HL-60 (cell line): ENCODE measurements around the gene NUDT15.

Source experiments
- DNase-seq, 2 experiments: peaks; one replicate each; pipeline ENCODE4 v3.0.0-alpha.2; 2010 to 2020; ENCODE audit warnings: low read depth in 1 of 2, low spot score in 1 of 2
- H3K27ac ChIP-seq: fragments of 250-450 bp; sonication (Bioruptor Pico); replicated peaks from 2 replicates; pipeline ENCODE4 v1.5.1; 2020; ENCODE audit warnings: mild to moderate bottlenecking, moderate library complexity
- H3K27me3 ChIP-seq: fragments of 250-450 bp; sonication (Bioruptor Pico); 2 replicates; pipeline ENCODE4 v1.5.1; 2021; ENCODE audit warnings: mild to moderate bottlenecking, moderate library complexity; ENCODE audit not compliant: insufficient read depth, poor library complexity, severe bottlenecking
- H3K4me3 ChIP-seq: replicated peaks from 2 replicates; pipeline ENCODE4 v1.5.1; 2011; ENCODE audit warnings: mild to moderate bottlenecking, control low read depth, low read length; ENCODE audit not compliant: insufficient read depth
- CTCF ChIP-seq: IDR thresholded peaks from one replicate; pipeline ENCODE4 v1.5.1; 2011; ENCODE audit warnings: low read length, control low read depth, inconsistent platforms; ENCODE audit not compliant: insufficient read depth
- GABPA ChIP-seq: IDR thresholded peaks from 2 replicates; pipeline ENCODE4 v1.6.1; 2012; ENCODE audit warnings: low read depth
- POLR2AphosphoS5 ChIP-seq: IDR thresholded peaks from 2 replicates; pipeline ENCODE4 v1.6.1; 2012; ENCODE audit warnings: low read depth
- SPI1 ChIP-seq: IDR thresholded peaks from 2 replicates; pipeline ENCODE4 v1.6.1; 2012; ENCODE audit warnings: low read depth, mild to moderate bottlenecking, borderline replicate concordance
- TF ChIP-seq, protein P1 (sequence below): IDR thresholded peaks from 2 replicates; pipeline ENCODE4 v1.6.1; 2012; ENCODE audit warnings: low read depth; ENCODE audit not compliant: insufficient replicate concordance

Gene NUDT15

DNA sequence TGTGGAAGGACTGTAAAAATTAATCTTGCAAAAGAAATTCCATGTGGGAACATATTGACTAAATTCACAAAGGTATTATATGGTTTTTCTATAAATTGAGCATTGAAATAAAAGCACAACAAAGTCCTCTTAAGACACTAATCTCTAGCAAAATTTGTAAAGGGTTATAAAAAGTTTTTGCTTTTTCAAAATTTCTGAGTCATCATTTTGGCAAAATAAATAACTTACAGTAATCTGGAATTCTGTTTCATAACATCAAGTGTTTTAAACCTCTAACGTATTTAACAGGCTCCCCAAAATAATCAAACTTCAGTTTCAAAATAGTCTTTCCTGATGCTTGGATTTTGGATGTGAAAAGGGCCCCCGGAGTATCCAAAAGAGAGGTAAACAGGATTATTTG lies 31.4 kb downstream of the NUDT15 start:
- H3K27ac ChIP-seq: no peak overlapping the region
- no peak for DNase-seq
- H3K27me3 ChIP-seq: no peaks in the 10 kb centered on the region
- TF ChIP-seq POLR2AphosphoS5: no peak
- TF ChIP-seq SPI1: no peak
- no peak overlapping the region for H3K4me3 ChIP-seq

DNA sequence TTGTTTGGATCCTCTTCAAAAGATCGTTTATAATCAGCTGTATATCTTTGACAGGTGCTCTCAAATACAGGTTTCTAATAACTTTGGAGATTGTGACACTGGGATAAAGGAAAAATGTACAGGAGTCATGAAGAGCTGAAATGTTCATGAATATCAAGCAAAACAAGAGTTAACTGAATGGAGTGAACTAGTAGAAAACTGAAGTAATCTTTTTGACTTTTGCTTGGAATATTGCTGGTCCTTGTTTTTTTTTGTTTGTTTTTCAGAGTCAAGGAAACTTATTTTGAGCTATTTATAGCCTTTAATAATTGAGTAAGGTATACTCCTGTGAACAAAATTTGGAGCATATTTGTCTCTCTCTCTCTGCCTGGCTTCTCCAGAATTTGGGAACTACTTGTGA lies 32.0 kb downstream of the NUDT15 start:
- no peak for DNase-seq
- no peak overlapping the region for H3K27ac ChIP-seq
- H3K4me3 ChIP-seq: no peak overlapping the region
- no peaks in the 10 kb centered on the region for H3K27me3 ChIP-seq
- TF ChIP-seq POLR2AphosphoS5: no peak
- TF ChIP-seq GABPA: no peak
- no peak for TF ChIP-seq SPI1

DNA sequence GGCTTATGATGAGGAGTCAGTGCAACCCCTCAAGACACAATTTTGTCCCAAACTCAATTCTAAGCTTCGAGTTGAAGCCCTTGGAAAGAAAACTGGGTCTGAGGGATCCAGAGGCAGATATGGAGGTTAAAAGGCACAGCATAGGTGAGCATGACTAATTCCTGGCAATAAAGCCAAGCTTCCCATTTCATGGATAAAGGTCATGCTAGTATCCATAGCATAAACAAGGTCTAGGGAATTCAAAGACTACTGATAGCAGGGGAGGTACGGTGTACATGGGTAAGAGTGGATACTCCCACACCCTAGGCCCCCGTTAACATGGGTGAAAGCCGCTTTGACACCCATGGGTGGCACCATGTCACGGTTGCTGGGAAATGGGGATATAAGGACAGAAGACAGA lies 33.4 kb downstream of the NUDT15 start:
- H3K27me3 ChIP-seq: no peaks in the 10 kb centered on the region
- DNase-seq: no peak
- TF ChIP-seq, protein P1, sequence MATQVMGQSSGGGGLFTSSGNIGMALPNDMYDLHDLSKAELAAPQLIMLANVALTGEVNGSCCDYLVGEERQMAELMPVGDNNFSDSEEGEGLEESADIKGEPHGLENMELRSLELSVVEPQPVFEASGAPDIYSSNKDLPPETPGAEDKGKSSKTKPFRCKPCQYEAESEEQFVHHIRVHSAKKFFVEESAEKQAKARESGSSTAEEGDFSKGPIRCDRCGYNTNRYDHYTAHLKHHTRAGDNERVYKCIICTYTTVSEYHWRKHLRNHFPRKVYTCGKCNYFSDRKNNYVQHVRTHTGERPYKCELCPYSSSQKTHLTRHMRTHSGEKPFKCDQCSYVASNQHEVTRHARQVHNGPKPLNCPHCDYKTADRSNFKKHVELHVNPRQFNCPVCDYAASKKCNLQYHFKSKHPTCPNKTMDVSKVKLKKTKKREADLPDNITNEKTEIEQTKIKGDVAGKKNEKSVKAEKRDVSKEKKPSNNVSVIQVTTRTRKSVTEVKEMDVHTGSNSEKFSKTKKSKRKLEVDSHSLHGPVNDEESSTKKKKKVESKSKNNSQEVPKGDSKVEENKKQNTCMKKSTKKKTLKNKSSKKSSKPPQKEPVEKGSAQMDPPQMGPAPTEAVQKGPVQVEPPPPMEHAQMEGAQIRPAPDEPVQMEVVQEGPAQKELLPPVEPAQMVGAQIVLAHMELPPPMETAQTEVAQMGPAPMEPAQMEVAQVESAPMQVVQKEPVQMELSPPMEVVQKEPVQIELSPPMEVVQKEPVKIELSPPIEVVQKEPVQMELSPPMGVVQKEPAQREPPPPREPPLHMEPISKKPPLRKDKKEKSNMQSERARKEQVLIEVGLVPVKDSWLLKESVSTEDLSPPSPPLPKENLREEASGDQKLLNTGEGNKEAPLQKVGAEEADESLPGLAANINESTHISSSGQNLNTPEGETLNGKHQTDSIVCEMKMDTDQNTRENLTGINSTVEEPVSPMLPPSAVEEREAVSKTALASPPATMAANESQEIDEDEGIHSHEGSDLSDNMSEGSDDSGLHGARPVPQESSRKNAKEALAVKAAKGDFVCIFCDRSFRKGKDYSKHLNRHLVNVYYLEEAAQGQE: no peak
- no peak for TF ChIP-seq CTCF
- no peak overlapping the region for H3K27ac ChIP-seq
- no peak overlapping the region for H3K4me3 ChIP-seq

DNA sequence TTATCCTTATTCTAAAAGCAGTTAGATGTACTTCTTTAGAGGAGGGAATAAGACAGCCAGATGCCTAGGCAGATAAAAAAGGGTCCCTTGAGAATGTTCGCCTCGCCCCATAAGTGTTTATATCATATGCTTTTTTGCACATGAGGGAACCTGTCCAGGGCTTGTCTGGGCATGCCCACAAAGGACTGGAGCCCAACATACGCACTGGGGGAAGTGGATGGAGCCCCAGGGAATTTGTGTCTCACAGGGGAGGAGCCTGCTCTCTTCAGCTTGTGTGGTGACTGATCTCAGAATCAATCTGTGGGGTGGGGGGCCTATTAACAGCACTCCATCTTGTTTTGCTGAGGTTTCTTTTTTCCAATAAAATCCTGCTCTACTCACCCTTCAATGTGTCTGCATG lies 34.8 kb downstream of the NUDT15 start:
- no peak for DNase-seq
- no peak overlapping the region for H3K27ac ChIP-seq
- TF ChIP-seq POLR2AphosphoS5: no peak
- TF ChIP-seq SPI1: no peak
- no peak for TF ChIP-seq GABPA
- TF ChIP-seq CTCF: no peak
- TF ChIP-seq, protein P1: no peak
- no peak overlapping the region for H3K4me3 ChIP-seq
- H3K27me3 ChIP-seq: no peaks in the 10 kb centered on the region

DNA sequence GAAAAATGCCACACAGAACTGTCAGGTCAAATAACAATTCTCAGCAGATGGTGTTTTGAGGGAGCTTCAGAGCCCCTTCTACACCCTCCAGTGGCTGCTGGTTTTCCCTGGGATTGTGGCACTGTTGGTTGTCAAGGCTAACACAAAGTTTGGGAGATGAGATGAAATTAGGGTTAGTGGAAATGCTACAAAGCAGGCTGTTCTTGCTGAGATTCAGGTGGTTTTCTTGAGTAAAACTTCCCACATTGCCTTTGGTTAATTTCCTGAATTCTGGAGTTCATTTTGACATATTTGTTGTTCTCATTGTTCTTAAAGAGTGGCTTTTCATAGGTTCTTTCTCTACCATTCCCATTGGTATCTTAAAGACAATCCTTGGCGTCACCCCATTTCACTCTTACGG lies 35.3 kb downstream of the NUDT15 start:
- Histone ChIP-seq H3K4me3 (no peak overlapping the region), H3K27ac (no peak overlapping the region), H3K27me3 (no peaks in the 10 kb centered on the region)
- no peak for TF ChIP-seq GABPA
- no peak for TF ChIP-seq POLR2AphosphoS5
- TF ChIP-seq SPI1: no peak
- no peak for DNase-seq

DNA sequence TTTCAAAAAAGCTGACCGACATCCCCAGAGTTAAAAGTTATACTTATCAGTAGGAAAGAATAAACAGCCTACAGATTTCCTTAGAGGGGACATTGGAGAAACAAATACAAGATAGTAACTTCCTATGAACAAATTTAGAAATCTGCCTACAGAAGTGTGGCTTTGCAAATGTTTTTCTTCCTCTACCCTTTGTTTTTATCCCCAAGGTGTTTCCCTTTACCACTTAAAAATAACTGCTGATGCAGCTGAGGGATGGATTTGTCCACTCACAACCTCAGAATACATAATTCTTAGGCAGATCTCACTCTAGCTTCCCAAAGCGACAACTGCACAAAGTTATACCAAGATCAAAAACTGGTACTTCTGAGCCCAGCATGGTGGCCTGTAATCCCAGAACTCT lies 36.5 kb downstream of the NUDT15 start:
- TF ChIP-seq POLR2AphosphoS5 (no peak), SPI1 (no peak), GABPA (no peak), CTCF (no peak)
- TF ChIP-seq, protein P1: no peak
- DNase-seq: no peak

More for the DNA sequence above, 36.5 kb downstream of the NUDT15 start:
- Histone ChIP-seq H3K27me3 (no peaks in the 10 kb centered on the region), H3K27ac (no peak overlapping the region), H3K4me3 (no peak overlapping the region)
